ENCODE data around the gene CYP8B1.
"Not testable (repeated sequence)": the region's sequence is repeated elsewhere in the genome, so short reads cannot be mapped to it uniquely, and the experiment has no call there.

The CYP8B1 gene

DNA sequence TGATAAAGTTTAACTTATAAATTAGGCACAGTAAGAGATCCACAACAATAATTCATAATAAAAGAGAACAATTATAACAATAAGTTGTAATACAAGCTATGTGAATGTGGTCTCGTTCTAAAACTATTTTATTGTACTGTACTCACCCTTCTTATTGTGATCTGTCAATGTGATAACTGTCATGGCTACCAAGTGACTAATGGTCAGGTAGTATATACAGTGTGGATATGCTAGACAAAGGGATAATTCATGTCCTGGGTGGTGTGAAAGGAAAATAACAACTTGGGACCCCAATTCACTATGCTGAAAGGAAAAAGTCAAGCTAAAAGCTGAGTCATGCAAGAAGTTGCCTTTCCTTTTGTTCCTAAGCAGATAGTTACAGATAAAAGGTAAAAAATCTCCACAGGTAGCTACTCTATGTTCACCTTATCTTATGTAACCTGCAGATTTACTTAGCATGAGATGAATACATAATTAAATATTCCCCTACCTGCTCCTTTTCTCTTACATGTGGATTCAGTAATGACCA lies 10.7 kb upstream of the CYP8B1 start:
- no peak for ATAC-seq (ENCODE audit: low read depth)
- Histone ChIP-seq H3K27me3 (ENCODE audit: insufficient read depth, poor library complexity, severe bottlenecking) (no peaks in the 10 kb centered on the region), H3K4me1 (ENCODE audit: insufficient read depth, poor library complexity, severe bottlenecking) (no peaks in the 10 kb centered on the region), H3K36me3 (ENCODE audit: low read depth) (no peaks in the 10 kb centered on the region), H3K4me3 (ENCODE audit: severe bottlenecking) (no peak overlapping the region), H3K27ac (ENCODE audit: poor library complexity, severe bottlenecking) (no peak overlapping the region), H3K9me3 (ENCODE audit: severe bottlenecking) (no peaks in the 10 kb centered on the region)
- no peak for DNase-seq (ENCODE audit: low spot score)
- TF ChIP-seq, protein P1, sequence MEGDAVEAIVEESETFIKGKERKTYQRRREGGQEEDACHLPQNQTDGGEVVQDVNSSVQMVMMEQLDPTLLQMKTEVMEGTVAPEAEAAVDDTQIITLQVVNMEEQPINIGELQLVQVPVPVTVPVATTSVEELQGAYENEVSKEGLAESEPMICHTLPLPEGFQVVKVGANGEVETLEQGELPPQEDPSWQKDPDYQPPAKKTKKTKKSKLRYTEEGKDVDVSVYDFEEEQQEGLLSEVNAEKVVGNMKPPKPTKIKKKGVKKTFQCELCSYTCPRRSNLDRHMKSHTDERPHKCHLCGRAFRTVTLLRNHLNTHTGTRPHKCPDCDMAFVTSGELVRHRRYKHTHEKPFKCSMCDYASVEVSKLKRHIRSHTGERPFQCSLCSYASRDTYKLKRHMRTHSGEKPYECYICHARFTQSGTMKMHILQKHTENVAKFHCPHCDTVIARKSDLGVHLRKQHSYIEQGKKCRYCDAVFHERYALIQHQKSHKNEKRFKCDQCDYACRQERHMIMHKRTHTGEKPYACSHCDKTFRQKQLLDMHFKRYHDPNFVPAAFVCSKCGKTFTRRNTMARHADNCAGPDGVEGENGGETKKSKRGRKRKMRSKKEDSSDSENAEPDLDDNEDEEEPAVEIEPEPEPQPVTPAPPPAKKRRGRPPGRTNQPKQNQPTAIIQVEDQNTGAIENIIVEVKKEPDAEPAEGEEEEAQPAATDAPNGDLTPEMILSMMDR (IDR thresholded peaks at IDR 0.05; ENCODE audit: poor library complexity, severe bottlenecking): no peak

DNA sequence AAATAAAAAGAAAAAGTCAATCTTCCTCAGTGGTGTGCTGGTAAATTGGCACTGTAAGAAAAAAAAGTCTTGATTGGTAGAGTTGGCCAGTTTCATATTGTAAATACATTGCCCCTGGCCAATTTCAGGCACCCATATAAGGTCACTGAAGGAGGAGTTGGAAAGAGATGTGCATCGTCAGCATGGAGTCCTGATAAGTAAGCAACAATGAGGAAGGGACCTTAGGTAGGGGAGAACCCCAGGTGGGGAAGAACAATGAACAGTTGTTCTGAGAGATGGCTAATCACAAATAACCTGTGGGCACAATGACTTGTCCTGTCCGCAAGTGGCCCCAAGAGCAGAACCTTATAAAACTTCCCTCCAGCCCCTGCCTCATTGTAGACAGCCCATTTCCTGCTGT lies 8.6 kb upstream of the CYP8B1 start:
- H3K36me3 ChIP-seq (ENCODE audit: low read depth): no peaks in the 10 kb centered on the region
- H3K9me3 ChIP-seq (ENCODE audit: severe bottlenecking): no peaks in the 10 kb centered on the region
- no peak overlapping the region for H3K27ac ChIP-seq (ENCODE audit: poor library complexity, severe bottlenecking)
- TF ChIP-seq, protein P1 (IDR thresholded peaks at IDR 0.05; ENCODE audit: poor library complexity, severe bottlenecking): no peak
- no peaks in the 10 kb centered on the region for H3K27me3 ChIP-seq (ENCODE audit: insufficient read depth, poor library complexity, severe bottlenecking)
- no peak overlapping the region for H3K4me3 ChIP-seq (ENCODE audit: severe bottlenecking)
- ATAC-seq (ENCODE audit: low read depth) (no peak), DNase-seq (ENCODE audit: low spot score) (no peak)
- no peaks in the 10 kb centered on the region for H3K4me1 ChIP-seq (ENCODE audit: insufficient read depth, poor library complexity, severe bottlenecking)

DNA sequence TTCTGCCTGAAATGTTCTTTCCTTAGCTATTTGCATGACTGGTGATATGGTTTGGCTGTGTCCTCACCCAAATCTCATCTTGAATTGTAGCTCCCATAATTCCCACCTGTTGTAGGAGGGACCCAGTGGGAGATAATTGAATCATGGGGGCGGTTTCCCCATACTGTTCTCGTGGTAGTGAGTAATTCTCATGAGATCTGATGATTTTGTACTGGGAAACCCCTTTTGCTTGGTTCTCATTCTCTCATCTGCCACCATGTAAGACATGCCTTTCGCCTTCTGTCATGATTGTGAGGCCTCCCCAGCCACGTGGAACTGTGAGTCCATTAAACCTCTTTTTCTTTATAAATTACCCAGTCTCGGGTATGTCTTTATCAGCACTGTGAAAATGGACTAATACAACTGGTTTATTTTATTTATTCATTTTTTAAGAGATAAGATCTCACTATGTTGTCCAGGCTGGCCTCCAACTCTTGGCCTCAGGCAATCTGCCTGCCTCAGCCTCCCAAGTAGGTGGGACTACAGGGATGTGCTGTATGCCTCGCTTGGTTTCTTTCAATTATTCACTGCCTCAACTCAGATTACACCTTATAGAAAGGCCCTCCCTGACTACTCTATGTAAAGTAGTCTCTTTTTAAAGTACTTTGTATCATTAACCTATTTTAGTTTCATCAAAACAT lies 7.7 kb upstream of the CYP8B1 start:
- not testable (repeated sequence) for H3K9me3 ChIP-seq (ENCODE audit: severe bottlenecking)

DNA sequence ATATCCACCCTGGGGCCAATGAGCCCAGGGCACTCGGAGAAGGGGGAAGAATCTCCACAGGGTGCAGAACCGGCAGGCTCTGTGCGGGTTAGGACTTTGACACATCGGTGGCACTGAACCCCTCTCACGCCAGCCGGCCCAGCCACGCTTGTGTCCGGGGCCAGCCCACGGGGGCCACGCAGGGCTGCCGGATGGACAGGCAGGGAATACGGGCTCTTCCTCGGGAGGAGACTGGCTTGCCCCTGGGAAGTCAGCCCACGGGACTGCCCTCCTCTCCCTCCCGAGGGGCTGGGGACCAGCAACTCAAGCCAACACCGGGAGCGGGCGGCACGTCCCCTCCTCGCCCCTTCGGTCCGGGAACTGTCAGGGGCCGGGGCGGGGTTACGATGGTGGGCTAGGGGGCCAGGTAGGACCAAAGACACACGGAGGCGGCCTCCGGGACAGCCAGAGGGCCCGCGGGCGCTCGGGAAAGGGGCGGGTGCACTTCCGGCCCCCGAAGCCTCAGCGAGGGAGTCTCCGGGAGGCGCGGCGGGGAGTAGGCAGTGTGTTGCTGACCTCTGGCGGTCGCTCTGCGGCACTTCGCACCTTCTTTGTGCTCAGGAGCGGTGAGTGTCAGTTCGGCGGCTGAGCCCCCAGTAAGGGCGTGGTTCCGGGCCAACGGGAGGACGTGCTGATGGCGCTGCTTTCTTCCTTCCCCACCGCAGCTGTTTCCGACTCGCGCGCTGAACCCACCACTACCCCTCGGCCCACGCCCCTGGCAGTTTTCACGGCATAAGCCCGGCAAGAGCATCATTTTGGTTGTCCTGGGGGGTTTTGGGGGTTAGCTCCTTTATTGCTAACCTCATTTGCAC lies 5.1 kb upstream of the CYP8B1 start:
- Histone ChIP-seq H3K27me3 (ENCODE audit: insufficient read depth, poor library complexity, severe bottlenecking) (no peaks in the 10 kb centered on the region), H3K4me1 (ENCODE audit: insufficient read depth, poor library complexity, severe bottlenecking) (no peaks in the 10 kb centered on the region), H3K36me3 (ENCODE audit: low read depth) (no peaks in the 10 kb centered on the region), H3K9me3 (ENCODE audit: severe bottlenecking) (no peaks in the 10 kb centered on the region), H3K27ac (ENCODE audit: poor library complexity, severe bottlenecking) (no peak overlapping the region), H3K4me3 (ENCODE audit: severe bottlenecking) (peak overlapping the region; percentile 44)
- ATAC-seq (ENCODE audit: low read depth): peak; percentile 98
- TF ChIP-seq, protein P1 (IDR thresholded peaks at IDR 0.05; ENCODE audit: poor library complexity, severe bottlenecking): peak; percentile 91
- peak; percentile 78 for DNase-seq (ENCODE audit: low spot score)

More for the DNA sequence above, 7.7 kb upstream of the CYP8B1 start:
- H3K4me3 ChIP-seq (ENCODE audit: severe bottlenecking); ATAC-seq (ENCODE audit: low read depth); DNase-seq (ENCODE audit: low spot score); H3K4me1 ChIP-seq (ENCODE audit: insufficient read depth, poor library complexity, severe bottlenecking); H3K27me3 ChIP-seq (ENCODE audit: insufficient read depth, poor library complexity, severe bottlenecking); H3K36me3 ChIP-seq (ENCODE audit: low read depth); H3K27ac ChIP-seq (ENCODE audit: poor library complexity, severe bottlenecking): not testable (repeated sequence)

DNA sequence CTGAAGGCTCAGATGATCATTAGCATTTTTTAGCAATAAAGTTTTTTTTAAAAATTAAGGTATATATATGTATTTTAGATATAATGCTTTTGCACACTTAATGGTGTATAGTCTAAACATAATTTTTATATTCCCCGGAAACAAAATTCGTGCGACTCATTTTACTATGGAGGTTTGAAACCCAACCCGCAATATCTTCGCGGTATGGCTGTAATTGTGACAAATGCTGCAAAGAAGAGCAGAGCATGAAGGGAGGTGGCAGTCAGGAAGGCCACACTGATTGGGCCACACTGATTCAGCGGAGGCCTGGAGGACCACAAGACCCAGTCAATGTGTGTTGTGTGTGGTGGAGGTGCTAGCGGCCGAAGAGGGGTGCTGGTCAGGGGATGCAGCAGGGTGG lies 4.5 kb upstream of the CYP8B1 start:
- TF ChIP-seq, protein P1 (IDR thresholded peaks at IDR 0.05; ENCODE audit: poor library complexity, severe bottlenecking): no peak
- Histone ChIP-seq H3K36me3 (ENCODE audit: low read depth) (no peaks in the 10 kb centered on the region), H3K4me3 (ENCODE audit: severe bottlenecking) (no peak overlapping the region), H3K27me3 (ENCODE audit: insufficient read depth, poor library complexity, severe bottlenecking) (no peaks in the 10 kb centered on the region), H3K27ac (ENCODE audit: poor library complexity, severe bottlenecking) (no peak overlapping the region), H3K4me1 (ENCODE audit: insufficient read depth, poor library complexity, severe bottlenecking) (no peaks in the 10 kb centered on the region), H3K9me3 (ENCODE audit: severe bottlenecking) (no peaks in the 10 kb centered on the region)
- DNase-seq (ENCODE audit: low spot score) (no peak), ATAC-seq (ENCODE audit: low read depth) (no peak)

Measured in RWPE2 (cell line).